HG03135 (cell line): ENCODE measurements around the gene C15orf62.

Experiments
- ATAC-seq: cut with Tn5 transposase; IDR thresholded peaks from one replicate; pipeline ENCODE4 v1.9.1; 2021; ENCODE audit warnings: mild to moderate bottlenecking, moderate library complexity; ENCODE audit not compliant: unreplicated experiment

C15orf62 gene

GRCh38 chr15:40754883-40755811 is 14.6 kb upstream of the C15orf62 start, which contains the start of gene RMDN3:
Gene RMDN3, minus strand, starts transcription at chr15:40755254. Its CDS starts 471 bp downstream, at chr15:40754783.
- peak; percentile 72 for ATAC-seq

- no peak for ATAC-seq
Measured at GRCh38 chr15:40755812-40756208, 14.0 kb upstream of the C15orf62 start.

DNA sequence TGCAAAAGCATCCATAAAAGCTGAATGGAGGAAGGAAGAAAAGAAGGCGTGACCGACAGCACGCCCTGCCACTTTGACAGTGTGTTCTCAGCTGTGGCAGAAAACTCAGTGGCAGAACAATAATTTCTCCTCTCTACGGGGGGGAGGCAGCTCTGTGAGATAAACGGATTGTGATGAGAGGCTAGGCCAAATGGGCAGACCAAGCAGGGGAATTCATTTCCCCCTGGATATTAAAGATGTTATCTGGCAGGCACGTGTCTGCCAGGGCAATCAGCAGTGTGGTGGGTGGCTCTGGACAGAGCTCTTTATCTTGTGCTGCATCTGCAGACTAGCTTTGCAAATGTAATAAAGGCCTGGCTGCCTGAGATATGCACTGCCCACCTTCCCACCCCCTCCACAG is 12.8 kb upstream of the C15orf62 start:
- ATAC-seq = no peak

GRCh38 chr15:40759961-40760360 is 9.8 kb upstream of the C15orf62 start:
- ATAC-seq = no peak

DNA sequence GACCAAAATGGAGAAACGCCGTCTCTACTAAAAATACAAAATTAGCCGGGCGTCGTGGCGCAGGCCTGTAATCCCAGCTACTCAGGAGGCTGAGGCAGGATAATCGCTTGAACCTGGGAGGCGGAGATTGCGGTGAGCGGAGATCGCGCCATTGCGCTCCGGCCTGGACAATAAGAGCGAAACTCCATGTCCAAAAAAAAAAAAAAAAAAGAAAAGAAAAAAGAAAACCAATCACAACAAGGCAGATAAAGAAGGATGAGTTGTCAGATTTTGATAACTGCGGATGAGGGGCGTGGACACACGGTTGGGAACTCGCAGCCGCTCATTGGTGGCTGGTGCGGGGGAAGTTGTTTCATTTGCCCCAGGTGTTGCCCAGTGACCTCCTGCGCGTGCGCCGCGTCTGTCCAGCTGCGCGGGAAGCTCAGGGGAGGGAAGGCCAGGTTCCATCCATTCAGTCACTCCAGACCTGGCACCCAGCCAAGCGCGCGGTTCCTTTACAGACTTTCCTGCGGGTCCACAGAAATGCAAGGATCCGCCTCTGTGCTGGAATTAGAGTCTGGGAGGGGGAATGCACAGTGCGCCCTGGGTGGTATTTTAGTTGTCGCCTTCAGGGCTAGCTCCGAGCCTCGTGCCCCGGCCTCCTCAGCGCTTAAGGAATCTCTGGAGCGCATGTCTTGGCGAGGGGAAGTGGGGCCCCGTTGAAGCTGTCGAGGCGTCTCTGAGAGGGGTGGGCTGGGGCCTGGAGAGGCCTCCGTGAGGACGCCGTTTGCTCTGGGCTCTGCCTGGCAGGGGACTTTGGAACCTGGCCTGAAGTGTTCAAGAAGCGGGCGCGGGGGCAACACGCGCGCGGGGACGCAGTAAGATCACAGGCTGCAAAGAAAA is 6.6 kb upstream of the C15orf62 start:
- ATAC-seq = no peak

GRCh38 chr15:40763801-40764628 is 5.8 kb upstream of the C15orf62 start, which contains the start of gene GCHFR:
Gene GCHFR, plus strand, starts transcription at chr15:40764068. Its CDS starts 113 bp downstream, at chr15:40764181.
- no peak for ATAC-seq

DNA sequence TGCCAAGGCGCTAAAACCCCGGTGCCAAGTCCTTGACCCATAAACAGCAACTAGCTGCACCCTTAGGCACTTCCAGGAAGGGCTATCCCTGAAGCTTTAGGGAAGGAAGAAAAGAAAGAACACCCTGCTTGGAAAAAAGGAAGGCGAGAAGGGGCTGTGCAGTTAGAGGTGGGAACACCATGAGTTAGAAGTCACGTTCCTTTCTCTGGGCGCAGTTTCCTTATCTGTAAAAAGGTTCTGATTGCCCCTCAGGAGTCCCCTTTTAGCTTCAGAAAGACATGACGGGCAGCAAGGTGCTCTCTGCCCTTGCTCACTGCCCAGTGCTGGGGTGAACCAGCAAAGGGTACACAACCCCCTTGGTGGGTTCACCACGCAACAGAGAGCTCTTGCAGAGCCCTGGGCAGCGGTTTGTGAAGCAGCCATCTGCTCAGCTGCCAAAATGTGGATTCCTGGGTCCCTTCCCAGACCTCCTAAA is 5.1 kb upstream of the C15orf62 start:
- no peak for ATAC-seq

DNA sequence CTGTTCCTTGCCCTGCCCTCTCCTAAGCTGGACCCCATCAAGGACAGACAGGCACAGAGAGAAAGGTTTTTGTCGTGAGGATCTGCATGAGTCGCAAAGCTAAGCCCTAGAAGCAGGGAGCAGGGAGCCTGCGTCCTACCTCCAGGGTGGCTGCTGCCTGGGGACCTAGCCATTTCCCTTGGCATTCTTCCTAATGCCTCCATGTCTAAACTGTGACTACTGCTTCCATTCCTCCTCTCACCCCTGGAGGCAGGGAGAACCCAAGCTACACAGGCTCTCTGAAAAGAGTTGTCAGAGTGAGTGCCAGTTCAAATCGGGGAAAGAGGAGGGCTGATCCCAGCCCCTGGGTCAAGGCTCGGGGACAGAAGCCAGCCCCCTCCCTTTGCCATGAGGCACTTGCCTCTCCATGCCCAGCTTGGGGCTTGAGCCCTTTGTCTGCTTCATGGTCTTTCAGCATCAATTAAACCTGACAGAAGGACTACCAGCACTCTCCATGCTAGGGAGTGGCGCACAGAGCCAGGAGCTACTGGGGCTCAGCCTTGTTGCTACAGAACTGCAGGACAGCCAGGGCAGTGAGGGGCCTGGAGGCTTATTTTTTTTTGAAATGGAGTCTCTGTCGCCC is 3.5 kb upstream of the C15orf62 start:
- ATAC-seq = no peak

DNA sequence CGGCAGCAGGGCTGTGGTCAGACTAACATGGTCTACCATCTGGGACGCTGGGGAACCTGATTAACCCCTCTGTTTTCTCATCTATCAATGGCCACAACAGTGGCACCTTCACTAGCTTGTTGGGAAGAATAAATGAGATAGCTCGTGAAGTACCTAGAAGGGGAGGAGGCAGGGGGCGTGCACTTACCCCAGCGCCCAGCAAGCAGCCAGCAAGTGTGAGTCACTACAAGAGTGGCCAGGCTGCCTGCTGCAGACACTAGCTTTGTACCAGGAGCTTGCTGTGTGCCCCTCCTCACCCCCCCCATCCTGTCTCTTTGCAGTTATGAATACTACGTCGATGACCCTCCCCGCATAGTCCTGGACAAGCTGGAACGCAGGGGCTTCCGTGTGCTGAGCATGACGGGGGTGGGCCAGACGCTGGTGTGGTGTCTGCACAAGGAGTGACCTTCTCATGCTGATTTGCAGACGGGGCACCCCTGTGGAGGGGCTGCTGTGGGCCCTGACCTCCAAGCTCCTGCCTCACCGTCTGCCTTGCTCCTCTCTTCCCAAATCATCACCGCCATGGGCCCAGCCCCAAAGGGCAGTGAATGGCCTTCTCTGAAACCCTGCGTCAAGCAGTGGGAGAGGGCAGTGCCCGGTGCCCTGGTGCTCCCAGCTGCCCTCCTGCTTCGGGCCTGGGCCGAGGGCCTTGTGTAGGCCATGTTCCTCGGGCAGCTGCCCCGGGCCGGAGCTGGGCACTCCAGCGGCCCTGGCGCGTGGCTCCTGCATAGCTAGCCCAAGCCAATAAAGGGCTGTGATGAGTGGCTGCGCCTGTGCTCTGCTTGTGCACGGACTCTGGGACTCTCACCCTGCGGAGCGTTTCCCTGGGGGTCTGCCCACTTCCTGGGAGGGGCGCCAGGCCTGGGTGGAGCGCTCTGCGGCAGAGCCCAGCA is 2.6 kb upstream of the C15orf62 start:
- ATAC-seq = no peak

- no peak for ATAC-seq
Measured at GRCh38 chr15:40767838-40768500, 1.8 kb upstream of the C15orf62 start.

- peak; percentile 6 for ATAC-seq
Measured at GRCh38 chr15:40768521-40769273, 1.1 kb upstream of the C15orf62 start.

- peak; percentile 15 for ATAC-seq
Measured at GRCh38 chr15:40770147-40770721, 454 bp downstream of the C15orf62 start.

GRCh38 chr15:40771242-40771641 is 1.5 kb downstream of the C15orf62 start:
- ATAC-seq = no peak

GRCh38 chr15:40772014-40772413 is 2.2 kb downstream of the C15orf62 start:
- no peak for ATAC-seq

DNA sequence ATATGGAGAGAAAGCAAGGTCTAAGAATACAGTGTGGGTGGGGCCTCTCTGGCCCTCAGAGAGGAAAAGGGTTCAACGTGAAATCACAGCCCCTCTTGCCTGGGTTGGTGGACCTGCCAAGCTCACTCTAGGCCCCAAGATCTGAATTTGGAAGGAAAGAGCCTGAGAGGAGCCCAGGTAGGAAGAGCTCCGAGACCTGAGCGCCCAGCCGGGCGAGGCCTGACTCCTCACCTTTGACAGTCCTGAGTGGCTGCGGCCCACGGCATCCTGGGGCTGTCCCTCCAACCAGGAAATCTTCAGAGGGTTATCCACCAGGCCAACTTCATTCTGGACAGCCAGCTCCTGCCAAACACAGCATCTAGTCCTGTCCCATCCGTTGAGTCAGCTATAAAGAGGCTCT is 3.7 kb downstream of the C15orf62 start:
- no peak for ATAC-seq

GRCh38 chr15:40773902-40774301 is 4.1 kb downstream of the C15orf62 start:
- no peak for ATAC-seq

GRCh38 chr15:40775007-40775406 is 5.2 kb downstream of the C15orf62 start:
- no peak for ATAC-seq
